PC-9 (cell line): ENCODE data around the gene GARNL3. TPM values are rescaled to one million over a fixed set of nuclear protein-coding genes. Genes with fewer than 3 reads are reported as not detected.

ENCODE experiments used
- BruUV-seq: library from RNA; stranded (reverse); fragments of 400-500 nt; replicated peaks from 2 replicates; lab custom pipeline; 2021; lab: Mats Ljungman, UMichigan
- CTCF ChIA-PET: fragments of 300-600 bp; sonication (Branson Sonifier 250); formaldehyde crosslinking; loops from one replicate; lab custom pipeline; 2022; ENCODE audit warnings: antibody characterized with exemption; lab: Charles Lee
- POLR2A ChIA-PET: fragments of 300-600 bp; sonication (Branson Sonifier 250); formaldehyde crosslinking; loops from one replicate; lab custom pipeline; 2022; ENCODE audit warnings: antibody characterized with exemption; ENCODE audit not compliant: unreplicated experiment; lab: Charles Lee
- DNase-seq, 2 experiments: peaks; one replicate each; pipeline versions ENCODE4 v3.0.0 to v3.0.0-alpha.2; 2015 to 2022; ENCODE audit warnings: mixed read lengths in 1 of 2
- H2AFZ ChIP-seq: fragments of 200-600 bp; sonication (generic); 2 replicates; pipeline ENCODE4 v1.8.1; 2017; ENCODE audit warnings: antibody characterized with exemption
- H3F3A ChIP-seq: fragments of 200-600 bp; sonication (generic); 2 replicates; pipeline ENCODE4 v1.8.1; 2017; ENCODE audit warnings: antibody characterized with exemption, mild to moderate bottlenecking, low read depth; ENCODE audit not compliant: insufficient read depth
- H3K27ac ChIP-seq: fragments of 200-600 bp; sonication (generic); 2 replicates; pipeline ENCODE4 v1.6.1; 2016; ENCODE audit warnings: mixed run types
- H3K27me3 ChIP-seq: fragments of 200-600 bp; sonication (generic); 2 replicates; pipeline ENCODE4 v1.6.1; 2016; ENCODE audit warnings: low read depth, mixed run types; ENCODE audit not compliant: insufficient read depth
- H3K36me3 ChIP-seq: fragments of 200-600 bp; sonication (generic); 2 replicates; pipeline ENCODE4 v1.6.1; 2016; ENCODE audit warnings: low read depth, mixed run types
- H3K4me1 ChIP-seq: fragments of 200-600 bp; sonication (generic); replicated peaks from 2 replicates; pipeline ENCODE4 v1.6.1; 2016; ENCODE audit warnings: mixed run types; ENCODE audit not compliant: insufficient read depth
- H3K4me2 ChIP-seq: fragments of 200-600 bp; sonication (generic); 2 replicates; pipeline ENCODE4 v1.6.1; 2017; ENCODE audit warnings: mixed run types
- H3K4me3 ChIP-seq: fragments of 200-600 bp; sonication (generic); 2 replicates; pipeline ENCODE4 v1.6.1; 2016; ENCODE audit warnings: mixed run types
- H3K79me2 ChIP-seq: fragments of 200-600 bp; sonication (generic); 2 replicates; pipeline ENCODE4 v1.6.1; 2017; ENCODE audit warnings: low read depth, mixed run types
- H3K9me2 ChIP-seq: fragments of 200-600 bp; sonication (generic); 2 replicates; pipeline ENCODE4 v1.8.1; 2017; ENCODE audit warnings: mild to moderate bottlenecking; ENCODE audit not compliant: insufficient read depth
- H3K9me3 ChIP-seq: fragments of 200-600 bp; sonication (generic); 2 replicates; pipeline ENCODE4 v1.8.1; 2016; ENCODE audit warnings: low read depth; ENCODE audit not compliant: insufficient read depth
- H4K20me1 ChIP-seq: fragments of 200-600 bp; sonication (generic); 2 replicates; pipeline ENCODE4 v1.8.1; 2017; ENCODE audit not compliant: insufficient read depth
- EZH2 ChIP-seq: fragments of 200-600 bp; sonication (generic); IDR thresholded peaks from 2 replicates; pipeline ENCODE4 v1.8.0; 2017; ENCODE audit warnings: antibody characterized with exemption, low read depth
- intact Hi-C: fragments of 100-400 bp; cut with micrococcal nuclease; formaldehyde crosslinking; loops from one replicate; pipeline ENCODE4 v1.10.0; 2022; ENCODE audit not compliant: unreplicated experiment
- total RNA-seq: library from RNA; stranded (reverse); gene quantifications from 2 replicates; pipeline ENCODE4 v1.2.3, GENCODE V29; 2021
- TF ChIP-seq, protein P1 (sequence below): fragments of 200-600 bp; sonication (generic); conservative IDR thresholded peaks from 2 replicates; pipeline ENCODE4 v1.6.1; 2017; ENCODE audit warnings: mixed run types, antibody characterized with exemption, mild to moderate bottlenecking, moderate library complexity

GARNL3 gene
- total RNA-seq, 1 experiment from 2014 or later = 10.8 TPM

DNA sequence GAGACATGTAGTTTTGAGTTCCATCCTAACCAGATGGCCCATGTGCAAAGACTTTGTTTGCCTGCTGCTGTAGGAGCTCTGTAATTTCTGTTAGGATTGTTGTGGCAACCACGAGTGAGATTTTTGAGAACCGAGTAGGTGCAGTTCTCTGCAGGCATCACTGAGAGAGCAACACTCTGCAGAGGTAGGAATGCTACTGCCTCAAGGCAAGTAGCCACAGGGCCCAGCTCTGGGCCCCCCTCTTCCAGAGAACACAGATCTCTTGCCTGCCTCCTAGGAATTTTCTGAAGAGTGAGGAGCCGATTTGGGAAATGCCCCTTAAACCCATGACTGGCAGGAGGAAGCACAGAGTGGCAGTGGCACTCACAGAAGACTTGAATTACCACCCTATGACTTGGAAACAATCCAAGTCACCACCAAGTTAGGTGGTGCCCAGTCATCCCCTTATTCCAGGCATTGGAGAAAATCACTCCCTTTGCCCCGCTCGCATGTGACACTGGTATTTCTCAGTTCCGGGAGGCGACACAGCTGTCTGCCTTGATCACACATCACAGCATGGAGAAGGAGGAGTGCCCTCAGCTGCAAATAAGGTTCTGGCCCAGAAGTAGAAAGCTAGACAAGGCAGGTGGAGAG lies 79.9 kb downstream of the GARNL3 start:
- no peak for DNase-seq
- BruUV-seq = no TSS peak
- ChIA-PET POLR2A (interaction anchor here (0.6 kb wide), 1 partner anchor 223 kb away, joined by 5 read pairs; no protein-coding TSS in a partner anchor), CTCF (no interaction called here)
- Histone ChIP-seq H2AFZ (no peak overlapping the region), H3K4me3 (no peak overlapping the region), H3K4me1 (no peaks in the 10 kb centered on the region), H3K4me2 (no peak overlapping the region), H3K9me2 (no peaks in the 10 kb centered on the region), H3K27ac (no peak overlapping the region), H3F3A (no peaks in the 10 kb centered on the region), H3K27me3 (no peaks in the 10 kb centered on the region), H3K9me3 (no peaks in the 10 kb centered on the region), H3K79me2 (no peaks in the 10 kb centered on the region), H3K36me3 (no peaks in the 10 kb centered on the region), H4K20me1 (no peaks in the 10 kb centered on the region)
- intact Hi-C loops = no loop called here
- TF ChIP-seq, protein P1, sequence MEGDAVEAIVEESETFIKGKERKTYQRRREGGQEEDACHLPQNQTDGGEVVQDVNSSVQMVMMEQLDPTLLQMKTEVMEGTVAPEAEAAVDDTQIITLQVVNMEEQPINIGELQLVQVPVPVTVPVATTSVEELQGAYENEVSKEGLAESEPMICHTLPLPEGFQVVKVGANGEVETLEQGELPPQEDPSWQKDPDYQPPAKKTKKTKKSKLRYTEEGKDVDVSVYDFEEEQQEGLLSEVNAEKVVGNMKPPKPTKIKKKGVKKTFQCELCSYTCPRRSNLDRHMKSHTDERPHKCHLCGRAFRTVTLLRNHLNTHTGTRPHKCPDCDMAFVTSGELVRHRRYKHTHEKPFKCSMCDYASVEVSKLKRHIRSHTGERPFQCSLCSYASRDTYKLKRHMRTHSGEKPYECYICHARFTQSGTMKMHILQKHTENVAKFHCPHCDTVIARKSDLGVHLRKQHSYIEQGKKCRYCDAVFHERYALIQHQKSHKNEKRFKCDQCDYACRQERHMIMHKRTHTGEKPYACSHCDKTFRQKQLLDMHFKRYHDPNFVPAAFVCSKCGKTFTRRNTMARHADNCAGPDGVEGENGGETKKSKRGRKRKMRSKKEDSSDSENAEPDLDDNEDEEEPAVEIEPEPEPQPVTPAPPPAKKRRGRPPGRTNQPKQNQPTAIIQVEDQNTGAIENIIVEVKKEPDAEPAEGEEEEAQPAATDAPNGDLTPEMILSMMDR = no peak
- no peak for TF ChIP-seq EZH2

GRCh38 chr9:127345566-127345965 lies 81.0 kb downstream of the GARNL3 start:
- CTCF ChIA-PET = no interaction called here
- intact Hi-C loops = no loop called here
- H3K79me2 ChIP-seq = no peaks in the 10 kb centered on the region
- H3K36me3 ChIP-seq = no peaks in the 10 kb centered on the region
- no peak for DNase-seq
- H3F3A ChIP-seq = no peaks in the 10 kb centered on the region
- POLR2A ChIA-PET = no interaction called here
- no peaks in the 10 kb centered on the region for H3K4me1 ChIP-seq
- TF ChIP-seq, protein P1 = no peak
- no peak for TF ChIP-seq EZH2
- H3K27me3 ChIP-seq = no peaks in the 10 kb centered on the region
- no peak overlapping the region for H2AFZ ChIP-seq
- no peak overlapping the region for H3K4me3 ChIP-seq
- H3K9me2 ChIP-seq = no peaks in the 10 kb centered on the region
- H3K4me2 ChIP-seq = no peak overlapping the region
- no peaks in the 10 kb centered on the region for H3K9me3 ChIP-seq
- no peaks in the 10 kb centered on the region for H4K20me1 ChIP-seq
- H3K27ac ChIP-seq = no peak overlapping the region
- BruUV-seq = no TSS peak

DNA sequence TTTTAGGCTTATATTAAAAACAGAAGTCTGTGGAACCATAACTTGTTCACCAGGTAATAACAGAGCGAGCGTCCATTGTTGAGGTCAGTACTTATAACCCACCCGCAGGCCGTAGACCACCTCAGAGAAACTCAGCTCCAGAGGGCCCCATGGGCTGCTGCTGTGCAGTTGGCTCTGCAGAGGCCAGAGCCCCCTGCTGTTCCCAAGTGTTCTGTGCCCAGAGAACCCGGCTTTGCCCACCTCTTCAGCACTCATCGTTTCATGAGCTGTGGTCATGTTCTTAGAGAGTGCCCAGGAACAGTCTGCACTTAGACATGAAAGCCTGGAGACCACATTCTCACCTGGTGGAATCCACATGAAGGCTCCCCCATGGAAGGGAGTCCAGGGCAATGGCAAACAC lies 82.0 kb downstream of the GARNL3 start:
- no TSS peak for BruUV-seq
- TF ChIP-seq EZH2 = no peak
- TF ChIP-seq, protein P1 = no peak
- Histone ChIP-seq H3K36me3 (no peaks in the 10 kb centered on the region), H3K9me2 (no peaks in the 10 kb centered on the region), H4K20me1 (no peaks in the 10 kb centered on the region), H3F3A (no peaks in the 10 kb centered on the region), H3K79me2 (no peaks in the 10 kb centered on the region), H3K27ac (no peak overlapping the region), H3K4me2 (no peak overlapping the region), H3K4me1 (no peaks in the 10 kb centered on the region), H2AFZ (no peak overlapping the region), H3K27me3 (no peaks in the 10 kb centered on the region), H3K4me3 (no peak overlapping the region), H3K9me3 (no peaks in the 10 kb centered on the region)
- POLR2A ChIA-PET = no interaction called here
- intact Hi-C loops = no loop called here
- CTCF ChIA-PET = no interaction called here
- DNase-seq = no peak
